Endothelial cell of umbilical vein (primary cell): ENCODE results near the gene SOHLH2. TPM values are rescaled to one million over a fixed set of nuclear protein-coding genes. Genes with fewer than 3 reads are reported as not detected.

ENCODE experiments used
- BruUV-seq: library from RNA; stranded (reverse); fragments of 400-500 nt; replicated peaks from 2 replicates; lab custom pipeline; 2021; lab: Mats Ljungman, UMichigan
- CTCF ChIA-PET: fragments of 300-600, 350-600 bp; sonication (Branson Sonifier 250); formaldehyde crosslinking; loops from one replicate; lab custom pipeline; 2021; ENCODE audit warnings: antibody characterized with exemption, inconsistent platforms; lab: Charles Lee
- POLR2A ChIA-PET: fragments of 300-600, 350-600 bp; sonication (Branson Sonifier 250); formaldehyde crosslinking; loops from one replicate; lab custom pipeline; 2021; ENCODE audit warnings: antibody characterized with exemption, inconsistent platforms; lab: Charles Lee
- DNase-seq: peaks from one replicate; pipeline ENCODE4 v3.0.0-alpha.2; 2011; ENCODE audit warnings: low read depth, low spot score
- FAIRE-seq: peaks from 2 replicates; lab custom pipeline; 2011; peaks lifted over from hg19 to GRCh38; lab: Jason Lieb, UNC
- H2AFZ ChIP-seq: 2 replicates; pipeline ENCODE4 v1.6.0; 2012; ENCODE audit warnings: low read depth, low read length, control low read depth, inconsistent platforms
- H3K27ac ChIP-seq: 2 replicates; pipeline ENCODE4 v1.5.1; 2011; ENCODE audit warnings: low read depth, mild to moderate bottlenecking, control low read depth, low read length, moderate library complexity; ENCODE audit not compliant: insufficient read depth
- H3K27me3 ChIP-seq, 2 experiments: 2 replicates each; pipeline versions ENCODE4 v1.6.0 to v1.6.1; 2011; ENCODE audit warnings: low read length in 2 of 2, mixed read lengths in 1 of 2; ENCODE audit not compliant: control insufficient read depth in 2 of 2, insufficient read depth in 2 of 2
- H3K36me3 ChIP-seq, 2 experiments: 2 replicates in 1 of 2; 3 replicates in 1 of 2; pipeline ENCODE4 v1.5.1; 2011; ENCODE audit warnings: low read length in 2 of 2, mild to moderate bottlenecking in 1 of 2, moderate library complexity in 1 of 2; ENCODE audit not compliant: control insufficient read depth in 2 of 2, insufficient read depth in 2 of 2; ENCODE audit errors: extremely low read depth in 1 of 2
- H3K4me1 ChIP-seq: 3 replicates; pipeline ENCODE4 v1.5.1; 2011; ENCODE audit warnings: mild to moderate bottlenecking, low read length; ENCODE audit not compliant: control insufficient read depth, insufficient read depth; ENCODE audit errors: extremely low read depth
- H3K4me2 ChIP-seq: 2 replicates; pipeline ENCODE4 v1.6.1; 2011; ENCODE audit warnings: low read length, control low read depth, mixed read lengths; ENCODE audit not compliant: insufficient read depth
- H3K4me3 ChIP-seq, 3 experiments: fragments of 200-600 bp in 1 of 3; sonication (generic), shearing (Covaris generic) in 1 of 3; replicated peaks in 1 of 3; 2 replicates each; pipeline ENCODE4 v1.5.1; 2011 to 2016; ENCODE audit warnings: control low read depth in 3 of 3, low read length in 3 of 3, mild to moderate bottlenecking in 2 of 3, inconsistent platforms in 1 of 3, low read depth in 1 of 3, moderate library complexity in 1 of 3; ENCODE audit not compliant: insufficient read depth in 1 of 3
- H3K79me2 ChIP-seq: 2 replicates; pipeline ENCODE4 v1.6.0; 2012; ENCODE audit warnings: low read length, inconsistent platforms; ENCODE audit not compliant: control insufficient read depth, insufficient read depth
- H3K9ac ChIP-seq: replicated peaks from 2 replicates; pipeline ENCODE3; 2011; ENCODE audit warnings: low read length, control low read depth; ENCODE audit not compliant: insufficient read depth; ENCODE audit errors: extremely low read depth
- H3K9me1 ChIP-seq: replicated peaks from 3 replicates; pipeline ENCODE4 v1.6.0; 2011; ENCODE audit warnings: mild to moderate bottlenecking, low read length; ENCODE audit not compliant: control insufficient read depth, insufficient read depth; ENCODE audit errors: extremely low read depth
- H3K9me3 ChIP-seq: replicated peaks from 2 replicates; pipeline ENCODE4 v1.5.1; 2012; ENCODE audit warnings: low read length, inconsistent platforms; ENCODE audit not compliant: control insufficient read depth, insufficient read depth
- H4K20me1 ChIP-seq: replicated peaks from 2 replicates; pipeline ENCODE3; 2011; ENCODE audit warnings: mild to moderate bottlenecking, low read length; ENCODE audit not compliant: control insufficient read depth, insufficient read depth; ENCODE audit errors: extremely low read depth
- CTCF ChIP-seq, 2 donors: IDR thresholded peaks; 1 replicate in 1 of 2; 2 replicates in 1 of 2; pipeline ENCODE4 v1.5.1; 2011; ENCODE audit warnings: low read length in 2 of 2, mild to moderate bottlenecking in 2 of 2, moderate library complexity in 2 of 2, control low read depth in 1 of 2, inconsistent platforms in 1 of 2, low read depth in 1 of 2; ENCODE audit not compliant: insufficient read depth in 1 of 2; ENCODE audit errors: extremely low read depth in 1 of 2
- EZH2 ChIP-seq: IDR thresholded peaks from 2 replicates; pipeline ENCODE4 v1.6.1; 2012; ENCODE audit warnings: borderline replicate concordance, low read depth, mild to moderate bottlenecking, moderate library complexity, low read length, inconsistent platforms; ENCODE audit not compliant: severe bottlenecking
- GATA2 ChIP-seq: IDR thresholded peaks from 2 replicates; pipeline ENCODE4 v1.7.0; 2011; ENCODE audit warnings: low read depth, mild to moderate bottlenecking, moderate library complexity, mixed read lengths, low read length; ENCODE audit not compliant: insufficient read length, insufficient read depth
- JUN ChIP-seq: IDR thresholded peaks from 2 replicates; pipeline ENCODE4 v1.6.1; 2011; ENCODE audit warnings: borderline replicate concordance, low read depth; ENCODE audit not compliant: insufficient read length, insufficient read depth
- MAX ChIP-seq: IDR thresholded peaks from 2 replicates; pipeline ENCODE4 v1.6.1; 2011; ENCODE audit not compliant: insufficient read depth, insufficient read length
- MYC ChIP-seq: IDR thresholded peaks from one replicate; pipeline ENCODE4 v1.6.1; 2011; ENCODE audit warnings: mild to moderate bottlenecking, low read depth, low read length
- dilution Hi-C: fragments of 300-500 bp; cut with MboI; formaldehyde crosslinking; loops from one replicate; pipeline ENCODE4 v1.15.0; 2019; ENCODE audit warnings: low sequenced_read_pairs; ENCODE audit not compliant: extremely low pct_ligation_motif_present
- intact Hi-C: fragments of 100-400 bp; cut with micrococcal nuclease; formaldehyde crosslinking; loops from one replicate; pipeline ENCODE4 v1.10.0; 2022
- polyA plus RNA-seq, 4 experiments: library from polyadenylated mRNA; depleted of rRNA in 3 of 4; stranded (reverse) in 3 of 4; unstranded in 1 of 4; fragments of >200 nt; gene quantifications; 2 replicates each; pipeline versions ENCODE4 v1.2.1 to v1.2.3, GENCODE V29; 2011 to 2012; ENCODE audit warnings: missing spikeins in 1 of 4
- total RNA-seq: library from RNA; stranded (reverse); gene quantifications from 2 replicates; pipeline ENCODE4 v1.2.3, GENCODE V29; 2021

Gene SOHLH2
- total and polyA plus RNA-seq, 2 donors (not counting 3 experiments of a cell fraction or from before 2014, with no cell fraction given) = 0.11 to 0.55 TPM

GRCh38 chr13:36224730-36225129 is 10.4 kb upstream of the SOHLH2 start:
- Histone ChIP-seq H3K27ac (no peak overlapping the region), H4K20me1 (no peaks in the 10 kb centered on the region), H2AFZ (no peak overlapping the region), H3K36me3 (no peaks in the 10 kb centered on the region), H3K4me1 (no peaks in the 10 kb centered on the region), H3K9me1 (no peaks in the 10 kb centered on the region), H3K79me2 (no peaks in the 10 kb centered on the region), H3K9ac (no peak overlapping the region), H3K27me3 (no peaks in the 10 kb centered on the region), H3K4me3 (no peak overlapping the region), H3K9me3 (no peaks in the 10 kb centered on the region), H3K4me2 (no peak overlapping the region)
- no peak for DNase-seq
- no TSS peak for BruUV-seq
- FAIRE-seq = no peak
- dilution Hi-C loops = no loop called here
- TF ChIP-seq EZH2 (no peak), GATA2 (no peak), MYC (no peak), MAX (no peak), CTCF (IDR thresholded peaks at IDR 0.05; ENCODE audit: extremely low read depth in 1 of 2, insufficient read depth in 1 of 2, low read depth in 1 of 2, low read length in 2 of 2) (no peak), JUN (no peak)
- POLR2A ChIA-PET = no interaction called here
- CTCF ChIA-PET = no interaction called here
- intact Hi-C loops = no loop called here
